ENCODE measurements around the gene SLC35F6.

GRCh38 chr2:26735097-26735496 lies 29.0 kb upstream of the SLC35F6 start:
- TF ChIP-seq JUN (CRISPR knock-in tag; IDR thresholded peaks at IDR 0.05): no peak
- no peak for TF ChIP-seq SP1 (CRISPR knock-in tag; conservative IDR thresholded peaks at IDR 0.05)
- no peak for TF ChIP-seq TP53 (CRISPR knock-in tag; IDR thresholded peaks at IDR 0.05)
- no peak for TF ChIP-seq IRF1 (CRISPR knock-in tag; IDR thresholded peaks at IDR 0.05)
- TF ChIP-seq CTCF (IDR thresholded peaks at IDR 0.05): no peak
- no peak for TF ChIP-seq USF2 (CRISPR knock-in tag; IDR thresholded peaks at IDR 0.05)
- TF ChIP-seq NR2C2 (CRISPR knock-in tag; IDR thresholded peaks at IDR 0.05): no peak
- no peak for TF ChIP-seq ZNF317 (CRISPR knock-in tag; IDR thresholded peaks at IDR 0.05; ENCODE audit: borderline replicate concordance, low read depth)
- TF ChIP-seq PREB (CRISPR knock-in tag; IDR thresholded peaks at IDR 0.05; ENCODE audit: borderline replicate concordance): no peak
- TF ChIP-seq E2F4 (CRISPR knock-in tag; IDR thresholded peaks at IDR 0.05; ENCODE audit: borderline replicate concordance, low read depth): no peak
